ENCODE results near the gene HAVCR2.
"Not testable (repeated sequence)": the region's sequence is repeated elsewhere in the genome, so short reads cannot be mapped to it uniquely, and the experiment has no call there.

Gene HAVCR2

DNA sequence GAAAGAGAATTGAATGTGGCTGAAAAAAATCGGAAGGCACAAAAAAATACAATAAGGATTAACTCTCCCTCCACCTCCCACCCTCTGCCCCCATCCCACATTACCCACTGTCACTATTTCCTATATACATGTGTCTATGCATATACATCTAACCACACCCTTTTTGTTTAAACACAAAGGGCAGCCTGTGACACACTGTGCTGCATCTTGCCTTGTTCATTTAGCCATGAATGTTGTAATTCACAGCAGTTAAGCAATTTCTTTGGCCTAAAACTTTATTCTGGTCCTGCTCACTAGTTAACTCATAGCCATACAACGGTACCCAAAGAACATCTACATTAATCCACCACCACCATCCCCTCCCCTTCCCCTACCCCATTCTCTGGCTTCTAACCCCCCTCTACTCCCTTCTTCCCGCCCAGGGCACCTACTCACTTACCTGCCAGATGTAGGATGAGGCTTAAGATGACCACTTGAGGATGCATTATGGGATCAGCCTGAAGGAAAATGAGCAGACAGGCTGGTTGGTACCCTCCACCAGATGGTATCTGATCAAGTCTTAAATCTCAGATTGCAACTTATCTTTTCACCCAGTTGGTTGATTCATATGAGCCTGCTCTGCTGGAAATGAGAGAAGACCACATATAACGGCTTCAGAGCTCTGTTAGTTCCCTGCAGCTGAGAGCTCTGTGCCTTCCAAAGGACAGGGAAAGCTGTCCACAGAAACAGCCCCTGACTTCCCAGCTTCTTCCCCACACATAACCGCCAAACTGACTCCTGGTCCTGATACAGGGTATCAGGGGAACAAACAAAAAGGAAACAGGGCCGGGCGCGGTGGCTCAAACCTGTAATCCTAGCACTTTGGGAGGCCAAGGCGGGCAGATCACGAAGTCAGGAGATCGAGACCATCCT is 51.1 kb downstream of the HAVCR2 start:
- no peak overlapping the region for H3K27ac ChIP-seq (ENCODE audit: low read length)
- H3K9me3 ChIP-seq (ENCODE audit: insufficient read depth, low read depth, low read length), result no peaks in the 10 kb centered on the region
- no peaks in the 10 kb centered on the region for H3K27me3 ChIP-seq (ENCODE audit: insufficient read depth, low read length)
- no peaks in the 10 kb centered on the region for H3K4me1 ChIP-seq (ENCODE audit: insufficient read depth, low read length)
- no peaks in the 10 kb centered on the region for H3K36me3 ChIP-seq (ENCODE audit: insufficient read depth, low read depth, low read length)
- no peak overlapping the region for H3K4me3 ChIP-seq (ENCODE audit: low read length)
- no peak overlapping the region for H3K9ac ChIP-seq (ENCODE audit: low read depth, low read length)

- H3K27me3 ChIP-seq (ENCODE audit: insufficient read depth, low read length); H3K36me3 ChIP-seq (ENCODE audit: insufficient read depth, low read depth, low read length); H3K27ac ChIP-seq (ENCODE audit: low read length); H3K4me1 ChIP-seq (ENCODE audit: insufficient read depth, low read length); H3K9ac ChIP-seq (ENCODE audit: low read depth, low read length); H3K4me3 ChIP-seq (ENCODE audit: low read length); H3K9me3 ChIP-seq (ENCODE audit: insufficient read depth, low read depth, low read length): not testable (repeated sequence)
Observed at GRCh38 chr5:157056848-157057247, 52.0 kb downstream of the HAVCR2 start.

DNA sequence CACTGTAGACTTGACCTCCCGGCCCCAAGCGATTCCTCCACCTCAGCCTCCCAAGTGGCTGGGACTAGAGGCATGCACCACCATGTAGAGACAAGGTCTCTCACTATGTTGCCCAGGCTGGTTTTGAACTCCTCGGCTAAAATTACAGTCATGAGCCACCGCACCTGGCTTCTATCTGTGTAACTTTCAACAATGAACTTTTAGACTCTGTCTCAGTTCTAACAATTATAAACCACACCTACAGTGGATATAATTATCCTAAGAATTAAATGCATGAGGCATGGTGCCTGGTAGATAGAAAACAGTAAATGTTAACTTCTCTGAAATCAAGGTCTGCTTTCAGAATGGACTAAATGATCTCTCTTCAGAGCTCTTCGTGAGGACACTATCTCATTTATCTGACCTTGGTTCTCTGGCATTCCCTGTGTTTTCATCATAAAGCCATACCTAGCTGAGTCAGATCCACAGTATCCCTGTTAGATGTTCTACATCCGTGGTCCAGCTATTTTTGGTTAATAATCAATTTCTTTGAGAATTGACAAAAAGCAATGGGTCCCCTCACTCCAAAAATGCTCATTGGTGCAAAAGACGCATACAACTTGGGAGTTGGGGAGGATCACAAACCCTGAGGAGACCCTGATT is 57.1 kb downstream of the HAVCR2 start:
- H3K4me1 ChIP-seq (ENCODE audit: insufficient read depth, low read length), result peaks cover 12% of the 10 kb centered on the region
- no peak overlapping the region for H3K9ac ChIP-seq (ENCODE audit: low read depth, low read length)
- no peak overlapping the region for H3K27ac ChIP-seq (ENCODE audit: low read length)
- no peaks in the 10 kb centered on the region for H3K36me3 ChIP-seq (ENCODE audit: insufficient read depth, low read depth, low read length)
- no peaks in the 10 kb centered on the region for H3K9me3 ChIP-seq (ENCODE audit: insufficient read depth, low read depth, low read length)
- H3K27me3 ChIP-seq (ENCODE audit: insufficient read depth, low read length), result no peaks in the 10 kb centered on the region
- H3K4me3 ChIP-seq (ENCODE audit: low read length), result no peak overlapping the region

DNA sequence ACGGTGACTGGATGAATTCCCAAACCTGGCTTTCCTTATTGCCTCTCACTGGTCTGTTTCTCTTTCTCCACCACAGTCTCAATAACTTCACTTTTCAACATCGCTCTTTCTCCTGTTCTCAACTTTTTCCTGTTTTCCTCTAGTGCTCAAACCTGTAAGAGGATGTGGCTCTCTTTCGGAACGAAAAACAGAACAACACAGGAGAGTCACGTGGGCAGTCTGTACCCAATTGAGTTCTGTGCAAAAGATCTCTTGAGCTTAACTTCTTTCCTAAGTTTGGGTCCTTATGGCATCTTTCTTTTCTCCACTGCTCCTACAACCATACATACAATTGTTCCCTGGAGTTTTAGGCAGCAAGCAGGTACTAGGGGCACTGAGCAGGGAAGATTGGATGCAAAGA is 58.8 kb downstream of the HAVCR2 start:
- Histone ChIP-seq H3K4me1 (ENCODE audit: insufficient read depth, low read length) (peaks cover 12% of the 10 kb centered on the region), H3K9ac (ENCODE audit: low read depth, low read length) (no peak overlapping the region), H3K4me3 (ENCODE audit: low read length) (no peak overlapping the region), H3K27ac (ENCODE audit: low read length) (no peak overlapping the region), H3K27me3 (ENCODE audit: insufficient read depth, low read length) (no peaks in the 10 kb centered on the region), H3K36me3 (ENCODE audit: insufficient read depth, low read depth, low read length) (no peaks in the 10 kb centered on the region), H3K9me3 (ENCODE audit: insufficient read depth, low read depth, low read length) (no peaks in the 10 kb centered on the region)

DNA sequence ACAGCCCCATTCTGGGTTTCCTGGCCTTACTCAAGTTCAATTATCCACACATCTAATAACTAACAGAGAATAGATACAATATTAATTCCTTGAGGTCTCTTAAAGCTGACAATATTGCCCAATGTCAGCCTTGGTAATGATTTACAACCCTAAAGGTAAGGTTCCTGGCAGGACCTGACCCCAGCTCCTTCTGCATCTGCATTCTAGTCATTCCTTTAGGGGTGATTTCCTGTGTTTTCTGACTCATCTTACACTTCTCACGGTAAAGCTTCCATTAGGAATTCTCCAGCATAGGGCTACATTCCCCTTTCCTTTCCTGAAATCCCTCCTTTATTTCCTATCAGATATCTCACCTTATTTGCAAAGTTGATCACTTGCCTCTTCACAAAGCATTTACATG is 59.2 kb downstream of the HAVCR2 start:
- H3K27me3 ChIP-seq (ENCODE audit: insufficient read depth, low read length), result no peaks in the 10 kb centered on the region
- H3K4me1 ChIP-seq (ENCODE audit: insufficient read depth, low read length), result peaks cover 12% of the 10 kb centered on the region
- no peak overlapping the region for H3K4me3 ChIP-seq (ENCODE audit: low read length)
- H3K9ac ChIP-seq (ENCODE audit: low read depth, low read length), result no peak overlapping the region
- no peaks in the 10 kb centered on the region for H3K36me3 ChIP-seq (ENCODE audit: insufficient read depth, low read depth, low read length)
- H3K27ac ChIP-seq (ENCODE audit: low read length), result no peak overlapping the region
- H3K9me3 ChIP-seq (ENCODE audit: insufficient read depth, low read depth, low read length), result no peaks in the 10 kb centered on the region

DNA sequence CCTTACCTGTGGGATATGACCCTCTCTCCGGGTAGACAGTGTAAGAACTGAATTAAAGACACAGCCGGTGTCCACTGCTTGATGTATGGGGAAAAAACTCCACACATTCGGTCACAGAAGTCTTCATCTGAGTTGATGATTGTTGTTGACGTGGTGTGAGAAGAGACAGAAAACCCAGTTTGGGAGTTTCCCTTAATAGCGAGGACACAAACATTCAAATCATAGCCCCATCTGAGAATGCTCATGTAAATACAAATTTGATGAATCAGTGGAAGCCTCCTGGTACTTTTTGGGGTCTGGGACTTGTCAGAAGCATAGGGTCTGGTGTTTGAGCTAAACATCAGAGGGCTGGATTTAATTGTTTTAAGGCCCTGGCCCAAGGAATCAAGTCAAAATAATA is 60.9 kb downstream of the HAVCR2 start:
- Histone ChIP-seq H3K9me3 (ENCODE audit: insufficient read depth, low read depth, low read length) (no peaks in the 10 kb centered on the region), H3K36me3 (ENCODE audit: insufficient read depth, low read depth, low read length) (no peaks in the 10 kb centered on the region), H3K27ac (ENCODE audit: low read length) (no peak overlapping the region), H3K27me3 (ENCODE audit: insufficient read depth, low read length) (no peaks in the 10 kb centered on the region), H3K4me1 (ENCODE audit: insufficient read depth, low read length) (peaks cover 12% of the 10 kb centered on the region), H3K9ac (ENCODE audit: low read depth, low read length) (no peak overlapping the region), H3K4me3 (ENCODE audit: low read length) (no peak overlapping the region)

DNA sequence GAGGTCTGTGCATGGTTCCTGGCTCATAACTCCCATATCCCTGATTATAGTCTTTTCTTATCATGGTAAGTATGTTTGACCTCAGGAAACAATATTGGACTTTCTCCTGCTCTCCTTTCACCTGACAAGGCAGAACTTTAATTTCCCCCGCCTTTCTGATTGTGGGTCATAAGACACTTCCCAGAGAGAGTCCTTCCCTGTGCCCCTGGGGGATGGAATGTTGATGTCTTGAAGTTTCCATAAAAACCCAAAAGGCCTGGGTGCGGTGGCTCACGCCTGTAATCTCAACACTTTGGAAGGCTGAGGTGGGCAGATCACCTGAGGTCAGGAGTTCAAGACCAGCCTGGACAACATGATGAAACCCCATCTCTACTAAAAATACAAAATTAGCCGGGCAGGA is 61.8 kb downstream of the HAVCR2 start:
- not testable (repeated sequence) for H3K36me3 ChIP-seq (ENCODE audit: insufficient read depth, low read depth, low read length); H3K27me3 ChIP-seq (ENCODE audit: insufficient read depth, low read length); H3K9me3 ChIP-seq (ENCODE audit: insufficient read depth, low read depth, low read length); H3K9ac ChIP-seq (ENCODE audit: low read depth, low read length); H3K4me3 ChIP-seq (ENCODE audit: low read length); H3K27ac ChIP-seq (ENCODE audit: low read length)
- peaks cover 12% of the 10 kb centered on the region for H3K4me1 ChIP-seq (ENCODE audit: insufficient read depth, low read length)

DNA sequence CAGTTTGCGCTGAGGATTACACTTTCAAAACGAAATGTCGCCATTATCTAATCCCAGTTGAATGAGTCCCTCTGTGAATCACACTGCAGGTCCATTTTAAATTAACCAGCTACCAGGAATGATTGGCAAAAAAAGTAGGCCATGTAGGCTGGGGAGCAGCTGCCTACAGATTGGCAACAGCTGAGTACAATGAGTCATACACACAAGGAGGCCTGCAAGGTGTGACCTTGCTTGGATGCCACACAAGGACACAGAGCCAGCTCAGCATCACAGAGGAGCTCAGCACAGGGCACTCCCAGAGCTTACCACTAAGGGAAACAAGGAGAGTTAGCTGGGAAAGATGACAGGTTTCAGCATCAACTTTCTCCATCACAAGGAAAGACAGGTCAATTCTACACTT is 62.8 kb downstream of the HAVCR2 start:
- Histone ChIP-seq H3K9me3 (ENCODE audit: insufficient read depth, low read depth, low read length) (no peaks in the 10 kb centered on the region), H3K27ac (ENCODE audit: low read length) (no peak overlapping the region), H3K9ac (ENCODE audit: low read depth, low read length) (no peak overlapping the region), H3K4me3 (ENCODE audit: low read length) (no peak overlapping the region), H3K27me3 (ENCODE audit: insufficient read depth, low read length) (no peaks in the 10 kb centered on the region), H3K4me1 (ENCODE audit: insufficient read depth, low read length) (peaks cover 12% of the 10 kb centered on the region), H3K36me3 (ENCODE audit: insufficient read depth, low read depth, low read length) (no peaks in the 10 kb centered on the region)

- Histone ChIP-seq H3K9me3 (ENCODE audit: insufficient read depth, low read depth, low read length) (no peaks in the 10 kb centered on the region), H3K27ac (ENCODE audit: low read length) (no peak overlapping the region), H3K4me3 (ENCODE audit: low read length) (no peak overlapping the region), H3K27me3 (ENCODE audit: insufficient read depth, low read length) (no peaks in the 10 kb centered on the region), H3K9ac (ENCODE audit: low read depth, low read length) (no peak overlapping the region), H3K4me1 (ENCODE audit: insufficient read depth, low read length) (peaks cover 12% of the 10 kb centered on the region), H3K36me3 (ENCODE audit: insufficient read depth, low read depth, low read length) (no peaks in the 10 kb centered on the region)
Observed at GRCh38 chr5:157045601-157046000, 63.2 kb downstream of the HAVCR2 start.

DNA sequence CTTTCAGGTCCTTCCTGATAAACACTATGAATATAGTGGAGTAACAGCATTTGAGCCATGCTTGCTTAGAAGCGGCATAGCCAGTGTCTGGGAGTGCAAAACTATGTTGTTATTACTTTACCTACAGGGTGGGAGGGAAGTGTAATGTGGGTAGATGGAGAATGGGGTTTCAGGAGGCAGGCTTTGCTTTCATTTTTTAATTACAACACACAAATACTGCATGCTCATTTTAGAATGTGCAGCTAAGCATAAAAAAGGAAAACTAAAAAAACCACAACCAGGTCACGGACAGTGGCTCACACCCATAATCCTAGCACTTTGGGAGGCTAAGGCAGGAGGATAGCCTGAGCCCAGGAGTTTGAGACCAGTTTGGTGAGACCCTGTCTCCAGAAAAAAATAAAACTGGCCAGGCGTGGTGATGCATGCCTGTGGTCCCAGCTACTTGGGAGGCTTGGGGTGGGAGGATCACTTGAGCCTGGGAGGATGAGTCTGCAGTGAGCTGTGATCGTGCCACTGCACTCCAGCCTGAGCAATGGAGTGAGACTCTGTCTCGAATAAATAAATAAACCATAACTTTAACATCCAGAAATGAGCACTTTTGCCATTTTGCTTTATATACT is 70.2 kb downstream of the HAVCR2 start:
- Histone ChIP-seq H3K36me3 (ENCODE audit: insufficient read depth, low read depth, low read length) (no peaks in the 10 kb centered on the region), H3K9ac (ENCODE audit: low read depth, low read length) (no peak overlapping the region), H3K4me3 (ENCODE audit: low read length) (no peak overlapping the region), H3K9me3 (ENCODE audit: insufficient read depth, low read depth, low read length) (no peaks in the 10 kb centered on the region), H3K4me1 (ENCODE audit: insufficient read depth, low read length) (no peaks in the 10 kb centered on the region; the same call in 1 of the 2 replicates), H3K27ac (ENCODE audit: low read length) (no peak overlapping the region), H3K27me3 (ENCODE audit: insufficient read depth, low read length) (no peaks in the 10 kb centered on the region)
